MG63 (cell line): ENCODE results near the gene S100P. TPM values are rescaled to one million over a fixed set of nuclear protein-coding genes. Genes with fewer than 3 reads are reported as not detected.
"Not testable (repeated sequence)": the region's sequence is repeated elsewhere in the genome, so short reads cannot be mapped to it uniquely, and the experiment has no call there.

Source experiments
- DNase-seq: peaks from one replicate; pipeline ENCODE4 v3.0.0-alpha.2; 2020
- H3K27me3 ChIP-seq: fragments of 250-450 bp; sonication (Bioruptor Pico); 2 replicates; pipeline ENCODE4 v1.5.1; 2020; ENCODE audit warnings: mild to moderate bottlenecking, moderate library complexity
- H3K36me3 ChIP-seq: fragments of 250-450 bp; sonication (Bioruptor Pico); 2 replicates; pipeline ENCODE4 v1.5.1; 2020; ENCODE audit warnings: mild to moderate bottlenecking, moderate library complexity
- H3K4me3 ChIP-seq: fragments of 250-450 bp; sonication (Bioruptor Pico); 2 replicates; pipeline ENCODE4 v1.5.1; 2020; ENCODE audit warnings: mild to moderate bottlenecking, moderate library complexity
- H3K9me3 ChIP-seq: fragments of 250-450 bp; sonication (Bioruptor Pico); 2 replicates; pipeline ENCODE4 v1.5.1; 2020; ENCODE audit warnings: mild to moderate bottlenecking, moderate library complexity
- total RNA-seq: library from RNA; depleted of rRNA; stranded (reverse); fragments of >200 nt; shearing (Covaris generic); gene quantifications from 2 replicates; pipeline ENCODE4 v1.2.3, GENCODE V29; 2014; ENCODE audit warnings: low replicate concordance

The S100P gene
- total RNA-seq, 1 experiment from 2014 or later: not detected

GRCh38 chr4:6709230-6710114, 15.8 kb downstream of the S100P start, which contains the start of gene MRFAP1L1:
Gene MRFAP1L1, minus strand, starts transcription at chr4:6709865. Its CDS starts 236 bp downstream, at chr4:6709629.
- Histone ChIP-seq H3K9me3 (no peaks in the 10 kb centered on the region), H3K4me3 (peak within 1 kb of the TSS; percentile 82), H3K36me3 (peaks cover 17% of the 10 kb centered on the region), H3K27me3 (no peaks in the 10 kb centered on the region)
- peak; percentile 96 for DNase-seq

- peak overlapping the region; percentile 82 for H3K4me3 ChIP-seq
- H3K36me3 ChIP-seq: peaks cover 17% of the 10 kb centered on the region
- no peaks in the 10 kb centered on the region for H3K27me3 ChIP-seq
- no peaks in the 10 kb centered on the region for H3K9me3 ChIP-seq
- no peak for DNase-seq
These were observed 16.6 kb downstream of the S100P start for GRCh38 chr4:6710282-6710681.

- no peak overlapping the region for H3K4me3 ChIP-seq
- H3K9me3 ChIP-seq: no peaks in the 10 kb centered on the region
- no peaks in the 10 kb centered on the region for H3K27me3 ChIP-seq
- no peak for DNase-seq
- H3K36me3 ChIP-seq: peaks cover 17% of the 10 kb centered on the region
These were observed 17.3 kb downstream of the S100P start for GRCh38 chr4:6710996-6711395.

- Histone ChIP-seq H3K27me3 (no peaks in the 10 kb centered on the region), H3K9me3 (no peaks in the 10 kb centered on the region), H3K4me3 (no peak overlapping the region), H3K36me3 (no peaks in the 10 kb centered on the region)
- no peak for DNase-seq
These were observed 21.3 kb downstream of the S100P start for GRCh38 chr4:6714954-6715353.

GRCh38 chr4:6715704-6716017, 22.0 kb downstream of the S100P start:
- no peaks in the 10 kb centered on the region for H3K9me3 ChIP-seq
- H3K4me3 ChIP-seq: peak overlapping the region; percentile 74
- no peaks in the 10 kb centered on the region for H3K36me3 ChIP-seq
- no peaks in the 10 kb centered on the region for H3K27me3 ChIP-seq
- DNase-seq: no peak

GRCh38 chr4:6716018-6716911, 22.6 kb downstream of the S100P start, which contains the start of gene BLOC1S4:
Gene BLOC1S4, plus strand, starts transcription at chr4:6716174. Its CDS starts 36 bp downstream, at chr4:6716210.
- H3K4me3 ChIP-seq: peak within 1 kb of the TSS; percentile 74
- no peaks in the 10 kb centered on the region for H3K36me3 ChIP-seq
- no peaks in the 10 kb centered on the region for H3K27me3 ChIP-seq
- H3K9me3 ChIP-seq: no peaks in the 10 kb centered on the region
- DNase-seq: peak; percentile 81

GRCh38 chr4:6716958-6717655, 23.4 kb downstream of the S100P start:
- Histone ChIP-seq H3K9me3 (no peaks in the 10 kb centered on the region), H3K27me3 (no peaks in the 10 kb centered on the region), H3K4me3 (peak overlapping the region; percentile 74), H3K36me3 (no peaks in the 10 kb centered on the region)
- DNase-seq: no peak

- Histone ChIP-seq H3K9me3 (no peaks in the 10 kb centered on the region), H3K36me3 (no peaks in the 10 kb centered on the region), H3K4me3 (no peak overlapping the region), H3K27me3 (no peaks in the 10 kb centered on the region)
- DNase-seq: no peak
These were observed 25.4 kb downstream of the S100P start for GRCh38 chr4:6718932-6719610.

- no peaks in the 10 kb centered on the region for H3K36me3 ChIP-seq
- no peaks in the 10 kb centered on the region for H3K27me3 ChIP-seq
- no peaks in the 10 kb centered on the region for H3K9me3 ChIP-seq
- H3K4me3 ChIP-seq: no peak overlapping the region
- DNase-seq: no peak
These were observed 26.0 kb downstream of the S100P start for GRCh38 chr4:6719611-6720179.

GRCh38 chr4:6720202-6720699, 26.6 kb downstream of the S100P start:
- H3K4me3 ChIP-seq: no peak overlapping the region
- H3K9me3 ChIP-seq: no peaks in the 10 kb centered on the region
- H3K27me3 ChIP-seq: no peaks in the 10 kb centered on the region
- no peaks in the 10 kb centered on the region for H3K36me3 ChIP-seq
- DNase-seq: peak; percentile 62

- no peak for DNase-seq
- H3K36me3 ChIP-seq: no peaks in the 10 kb centered on the region
- no peak overlapping the region for H3K4me3 ChIP-seq
- no peaks in the 10 kb centered on the region for H3K9me3 ChIP-seq
- no peaks in the 10 kb centered on the region for H3K27me3 ChIP-seq
These were observed 27.4 kb downstream of the S100P start for GRCh38 chr4:6721121-6721520.

- H3K36me3 ChIP-seq: no peaks in the 10 kb centered on the region
- H3K9me3 ChIP-seq: no peaks in the 10 kb centered on the region
- no peak for DNase-seq
- no peaks in the 10 kb centered on the region for H3K27me3 ChIP-seq
- no peak overlapping the region for H3K4me3 ChIP-seq
These were observed 29.2 kb downstream of the S100P start for GRCh38 chr4:6722891-6723290.

- DNase-seq: no peak
These were observed 30.2 kb downstream of the S100P start for GRCh38 chr4:6723851-6724250.

GRCh38 chr4:6724421-6725111, 30.9 kb downstream of the S100P start:
- no peaks in the 10 kb centered on the region for H3K36me3 ChIP-seq
- no peaks in the 10 kb centered on the region for H3K27me3 ChIP-seq
- no peaks in the 10 kb centered on the region for H3K9me3 ChIP-seq
- DNase-seq: no peak
- no peak overlapping the region for H3K4me3 ChIP-seq

More at GRCh38 chr4:6723851-6724250, 30.2 kb downstream of the S100P start:
- H3K36me3 ChIP-seq: no peaks in the 10 kb centered on the region
- H3K4me3 ChIP-seq: no peak overlapping the region
- H3K27me3 ChIP-seq: no peaks in the 10 kb centered on the region
- no peaks in the 10 kb centered on the region for H3K9me3 ChIP-seq

GRCh38 chr4:6725427-6725961, 31.8 kb downstream of the S100P start:
- not testable (repeated sequence) for H3K9me3 ChIP-seq, H3K27me3 ChIP-seq, DNase-seq, H3K36me3 ChIP-seq, H3K4me3 ChIP-seq
